Measurements from ENCODE around the gene KCNMA1. TPM values are rescaled to one million over a fixed set of nuclear protein-coding genes. Genes with fewer than 3 reads are reported as not detected.
A peak's percentile ranks its signal among the peaks of the same experiment; 100 is the strongest.

The KCNMA1 gene
- total RNA-seq, 1 donor from 2014 or later = 44.0 TPM

- no peak for DNase-seq (ENCODE audit: low spot score)
- no peak for ATAC-seq
These were observed 27.8 kb downstream of the KCNMA1 start for GRCh38 chr10:77609781-77610272.

GRCh38 chr10:77608281-77608680, 29.3 kb downstream of the KCNMA1 start:
- DNase-seq (ENCODE audit: low spot score) (no peak), ATAC-seq (no peak)

GRCh38 chr10:77606751-77607150, 30.9 kb downstream of the KCNMA1 start:
- ATAC-seq (no peak), DNase-seq (ENCODE audit: low spot score) (no peak)

- ATAC-seq (peak; percentile 33), DNase-seq (ENCODE audit: low spot score) (no peak)
These were observed 32.1 kb downstream of the KCNMA1 start for GRCh38 chr10:77605466-77605865.

GRCh38 chr10:77604941-77605351, 32.7 kb downstream of the KCNMA1 start:
- ATAC-seq = no peak
- DNase-seq (ENCODE audit: low spot score) = no peak

GRCh38 chr10:77604063-77604462, 33.5 kb downstream of the KCNMA1 start:
- DNase-seq (ENCODE audit: low spot score) (no peak), ATAC-seq (no peak)

GRCh38 chr10:77603534-77603927, 34.1 kb downstream of the KCNMA1 start:
- DNase-seq (ENCODE audit: low spot score) = peak; percentile 60
- peak; percentile 75 for ATAC-seq

DNA sequence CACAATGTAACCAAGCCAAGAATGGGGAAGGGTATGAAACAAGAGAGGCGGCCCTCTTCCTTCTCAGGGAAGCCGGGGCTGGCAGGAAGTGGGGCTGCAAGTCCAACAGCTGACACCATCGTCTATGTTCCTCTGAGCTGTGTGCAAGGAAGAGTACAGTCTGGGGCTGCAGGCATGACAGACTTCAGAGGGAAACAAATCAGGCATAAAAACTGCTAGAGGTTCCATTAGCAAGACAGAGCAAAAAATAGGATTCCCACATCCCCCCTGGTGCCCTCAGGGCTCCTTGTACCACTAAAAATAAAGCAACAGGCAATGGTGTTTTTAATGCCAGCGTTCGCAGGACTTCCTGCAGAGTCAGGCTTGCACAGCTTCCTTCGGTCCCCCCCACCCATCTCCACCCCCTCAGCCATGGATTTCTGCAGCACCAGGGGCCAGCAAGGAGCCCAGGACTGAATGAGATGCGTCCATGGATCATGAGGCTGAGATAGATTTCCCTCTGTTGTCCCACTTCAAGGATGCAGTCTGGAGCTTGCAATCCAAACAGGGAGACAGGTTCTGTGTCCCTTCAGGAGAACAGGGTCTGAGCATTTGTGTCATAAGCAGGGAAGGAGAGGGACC, 34.6 kb downstream of the KCNMA1 start:
- DNase-seq (ENCODE audit: low spot score) = no peak
- no peak for ATAC-seq

DNA sequence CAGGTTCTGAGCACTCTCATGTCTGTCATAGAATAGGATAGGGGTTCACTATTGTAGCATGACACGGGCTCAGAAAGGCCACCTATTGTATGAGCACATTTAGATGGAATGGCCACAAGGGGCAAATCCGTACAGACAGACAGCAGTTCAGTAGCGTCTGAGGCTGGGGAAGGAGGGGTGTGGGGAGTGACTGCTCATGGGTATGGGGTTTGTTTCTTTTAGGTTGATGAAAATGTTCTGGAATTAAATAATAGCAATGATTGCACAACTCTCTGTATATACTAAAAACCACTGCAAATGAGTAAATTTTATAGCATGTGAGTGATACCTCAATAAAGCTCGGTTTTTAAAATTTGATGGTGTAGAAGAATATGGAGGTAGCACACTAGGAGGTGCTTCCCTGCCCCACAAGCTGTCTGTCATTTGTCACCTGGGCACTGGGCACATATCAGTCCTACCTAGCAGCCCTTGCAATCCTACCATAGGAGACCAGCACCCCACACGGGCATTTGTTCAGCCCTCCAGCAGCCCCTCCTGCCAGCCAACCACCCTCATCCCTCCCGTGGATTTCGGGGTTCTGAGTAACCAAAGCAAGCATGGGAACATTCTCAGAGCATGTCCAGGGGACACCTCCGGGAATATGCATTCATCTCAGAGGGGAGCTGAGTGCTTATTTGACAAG, 35.2 kb downstream of the KCNMA1 start:
- ATAC-seq (no peak), DNase-seq (ENCODE audit: low spot score) (no peak)

DNA sequence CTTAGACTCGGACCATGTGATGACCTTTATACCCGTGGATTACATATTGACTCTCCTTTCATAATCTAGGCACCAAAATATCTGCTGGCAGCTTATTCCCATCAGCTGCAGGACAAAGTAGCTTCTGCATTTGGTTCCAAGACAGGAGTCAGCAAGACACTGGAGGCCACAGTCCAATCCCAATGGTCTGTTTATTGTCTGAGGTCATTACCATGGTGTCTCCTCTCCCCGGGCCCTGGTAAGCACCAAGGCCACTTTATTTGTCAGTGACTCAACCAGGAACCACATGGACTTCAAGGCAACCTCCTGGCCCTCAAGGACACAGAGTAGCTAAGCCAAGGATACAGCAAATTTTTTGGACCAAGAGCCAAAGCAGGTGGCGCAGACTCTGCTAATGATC, 36.1 kb downstream of the KCNMA1 start:
- ATAC-seq = peak; percentile 69
- peak; percentile 60 for DNase-seq (ENCODE audit: low spot score)

DNA sequence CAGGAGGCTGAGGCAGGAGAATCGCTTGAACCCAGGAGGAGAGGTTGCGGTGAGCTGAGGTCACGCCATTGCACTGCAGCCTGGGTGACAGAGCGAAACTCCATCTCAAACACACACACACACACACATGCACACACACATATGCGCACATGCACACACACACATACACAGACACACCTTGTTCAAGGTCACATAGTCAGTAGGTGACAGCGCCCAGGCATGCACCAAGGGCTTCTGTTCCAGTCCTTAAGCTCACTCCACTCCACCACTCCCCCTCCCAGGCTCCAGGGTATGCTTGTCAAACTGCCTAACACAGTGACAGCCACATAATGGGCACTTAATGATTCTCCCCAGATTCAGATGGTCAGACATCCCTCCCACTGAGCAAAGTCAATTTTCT, 37.0 kb downstream of the KCNMA1 start:
- ATAC-seq (no peak), DNase-seq (ENCODE audit: low spot score) (no peak)

DNA sequence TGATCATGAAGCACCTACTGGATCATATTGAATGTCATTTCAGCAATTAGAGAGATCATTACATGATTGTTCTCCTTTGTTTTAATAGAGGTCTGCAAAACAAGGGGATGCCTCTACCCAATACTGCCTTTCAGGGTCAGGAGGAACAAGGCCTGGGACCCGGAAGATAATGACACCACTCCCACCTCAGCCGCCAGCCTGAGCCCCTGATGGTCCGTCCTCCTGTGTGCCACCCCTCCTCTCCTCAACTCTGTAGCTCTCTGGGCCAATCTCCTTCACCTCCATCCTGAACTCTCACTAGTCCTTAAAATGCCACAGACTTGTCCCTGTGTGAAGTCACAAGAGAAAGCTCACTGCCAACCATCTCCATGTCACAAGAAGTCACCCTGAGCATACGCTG, 38.0 kb downstream of the KCNMA1 start:
- ATAC-seq (no peak), DNase-seq (ENCODE audit: low spot score) (no peak)

GRCh38 chr10:77598606-77599005, 39.0 kb downstream of the KCNMA1 start:
- DNase-seq (ENCODE audit: low spot score) (no peak), ATAC-seq (no peak)

GRCh38 chr10:77597560-77597959, 40.0 kb downstream of the KCNMA1 start:
- DNase-seq (ENCODE audit: low spot score) = no peak
- no peak for ATAC-seq

DNA sequence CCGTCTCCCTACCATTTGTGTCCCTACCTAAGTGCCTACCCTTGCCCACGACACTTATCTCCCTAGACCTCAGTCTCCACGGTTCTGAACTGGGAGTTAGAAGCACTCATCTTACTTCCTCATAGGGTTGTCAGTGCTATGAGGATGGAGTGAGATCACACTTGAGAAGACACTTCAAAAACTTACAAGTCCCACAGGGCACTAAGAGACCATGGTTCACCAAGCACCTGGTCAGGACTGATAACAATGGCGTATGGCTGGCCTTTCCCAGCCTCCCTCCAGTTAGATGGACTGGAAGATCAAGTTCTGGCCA, 43.2 kb downstream of the KCNMA1 start:
- no peak for DNase-seq (ENCODE audit: low spot score)

GRCh38 chr10:77593771-77594470, 43.7 kb downstream of the KCNMA1 start:
- DNase-seq (ENCODE audit: low spot score) (no peak), ATAC-seq (peak; percentile 33)

More for the DNA sequence above, 43.2 kb downstream of the KCNMA1 start:
- ATAC-seq = peak; percentile 18

GRCh38 chr10:77592946-77593636, 44.5 kb downstream of the KCNMA1 start:
- DNase-seq (ENCODE audit: low spot score) (no peak), ATAC-seq (peak; percentile 47)

GRCh38 chr10:77592510-77592909, 45.1 kb downstream of the KCNMA1 start:
- DNase-seq (ENCODE audit: low spot score) = no peak
- ATAC-seq = peak; percentile 51

DNA sequence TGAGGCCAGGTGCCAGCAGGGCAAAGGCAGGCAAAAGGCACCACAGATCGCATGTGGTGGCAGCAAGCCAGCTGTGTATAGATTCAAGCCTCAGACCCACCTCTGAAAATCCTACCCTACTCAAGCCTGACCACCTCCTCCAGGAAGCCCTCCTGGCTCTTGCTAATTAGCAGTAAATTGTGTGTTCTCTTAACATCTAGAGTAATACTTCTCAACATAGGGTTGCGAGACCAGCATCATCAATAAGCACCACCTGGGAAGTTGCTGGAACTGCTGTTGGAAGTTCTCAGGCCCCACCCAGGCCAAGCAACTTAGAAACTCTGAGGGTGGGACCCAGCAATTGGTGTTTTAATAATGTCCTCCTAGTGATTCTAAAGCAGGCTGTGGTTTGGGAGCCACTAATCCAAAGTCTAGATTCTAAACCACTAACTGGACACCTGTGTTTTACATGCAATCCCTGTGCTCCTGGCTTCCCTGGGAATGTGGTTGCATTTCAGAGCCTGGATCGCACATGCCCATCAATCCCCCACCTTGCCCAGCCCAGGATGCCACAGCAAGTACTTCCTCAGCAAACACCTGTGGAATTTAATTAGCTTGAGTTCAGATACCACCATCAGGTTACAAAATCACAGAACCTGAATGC, 46.2 kb downstream of the KCNMA1 start:
- no peak for ATAC-seq
- no peak for DNase-seq (ENCODE audit: low spot score)

DNA sequence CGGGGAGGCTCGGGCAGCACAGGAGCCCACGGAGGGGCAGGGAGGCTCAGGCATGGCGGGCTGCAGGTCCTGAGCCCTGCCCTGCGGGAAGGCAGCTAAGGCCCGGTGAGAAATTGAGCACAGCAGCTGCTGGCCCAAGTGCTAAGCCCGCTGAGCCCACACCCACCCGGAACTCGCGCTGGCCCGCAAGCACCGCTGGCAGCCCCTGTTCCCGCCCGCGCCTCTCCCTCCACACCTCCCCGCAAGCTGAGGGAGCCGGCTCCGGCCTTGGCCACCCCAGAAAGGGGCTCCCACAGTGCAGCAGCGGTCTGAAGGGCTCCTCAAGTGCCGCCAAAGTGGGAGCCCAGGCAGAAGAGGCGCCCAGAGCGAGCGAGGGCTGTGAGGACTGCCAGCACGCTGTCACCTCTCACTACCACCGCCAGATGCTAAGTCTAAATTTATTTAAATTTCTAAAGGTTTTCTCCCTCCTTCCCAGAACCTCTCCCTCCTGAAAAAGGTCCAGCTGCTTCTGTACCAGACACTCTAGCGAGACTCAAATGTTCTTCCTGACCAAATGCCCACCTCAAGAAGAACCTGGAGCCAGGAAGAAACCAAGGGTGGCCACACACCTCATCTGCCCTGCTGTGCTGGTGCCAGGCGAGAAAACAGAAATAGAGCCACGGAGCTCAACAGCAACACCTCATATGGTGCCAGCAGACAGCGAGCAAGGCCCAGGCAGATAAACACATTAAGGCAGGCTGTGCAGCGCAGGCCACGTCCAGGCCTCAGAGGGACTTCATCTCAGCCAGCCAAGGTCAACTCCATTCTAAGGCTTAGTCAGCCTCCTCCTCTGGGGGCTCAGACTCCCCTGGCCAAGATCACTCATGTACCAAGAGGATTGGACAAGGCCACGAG, 47.0 kb downstream of the KCNMA1 start:
- ATAC-seq (no peak), DNase-seq (ENCODE audit: low spot score) (no peak)
